GM19372 (cell line): ENCODE results near the gene SLK.

ENCODE experiments used
- ATAC-seq: cut with Tn5 transposase; IDR thresholded peaks from one replicate; pipeline ENCODE4 v1.9.1; 2021; ENCODE audit warnings: mild to moderate bottlenecking, low read depth, moderate library complexity; ENCODE audit not compliant: unreplicated experiment

The SLK gene

GRCh38 chr10:103966671-103967447 lies at the start of gene SLK:
Gene SLK (plus strand): TSS chr10:103967140. CDS start chr10:103967746, 606 bp downstream.
- peak; percentile 82 for ATAC-seq

- ATAC-seq: peak; percentile 4
Observed at GRCh38 chr10:103917302-103918052, 49.5 kb upstream of the SLK start.

GRCh38 chr10:103918053-103918846 lies 48.7 kb upstream of the SLK start, which contains the start of gene STN1:
Gene STN1 (minus strand): TSS chr10:103918184. CDS start chr10:103917594, 590 bp downstream.
- ATAC-seq: peak; percentile 94

GRCh38 chr10:103919648-103920025 lies 47.3 kb upstream of the SLK start:
- ATAC-seq: no peak

- no peak for ATAC-seq
Observed at GRCh38 chr10:103921248-103921647, 45.7 kb upstream of the SLK start.

- ATAC-seq: no peak
Observed at GRCh38 chr10:103921750-103922195, 45.2 kb upstream of the SLK start.

- no peak for ATAC-seq
Observed at GRCh38 chr10:103922659-103923058, 44.3 kb upstream of the SLK start.

GRCh38 chr10:103923502-103923901 lies 43.4 kb upstream of the SLK start:
- ATAC-seq: no peak

- ATAC-seq: no peak
Observed at GRCh38 chr10:103925591-103925990, 41.3 kb upstream of the SLK start.

GRCh38 chr10:103926722-103927319 lies 40.1 kb upstream of the SLK start:
- ATAC-seq: no peak

GRCh38 chr10:103928784-103929183 lies 38.2 kb upstream of the SLK start:
- ATAC-seq: no peak

GRCh38 chr10:103929381-103929921 lies 37.5 kb upstream of the SLK start:
- no peak for ATAC-seq

- ATAC-seq: no peak
Observed at GRCh38 chr10:103930449-103930848, 36.5 kb upstream of the SLK start.

GRCh38 chr10:103930881-103931280 lies 36.1 kb upstream of the SLK start:
- ATAC-seq: no peak

GRCh38 chr10:103931603-103932002 lies 35.3 kb upstream of the SLK start:
- no peak for ATAC-seq

- ATAC-seq: no peak
Observed at GRCh38 chr10:103932271-103932670, 34.7 kb upstream of the SLK start.

- ATAC-seq: no peak
Observed at GRCh38 chr10:103932971-103933370, 34.0 kb upstream of the SLK start.

- no peak for ATAC-seq
Observed at GRCh38 chr10:103933557-103934121, 33.3 kb upstream of the SLK start.

- no peak for ATAC-seq
Observed at GRCh38 chr10:103934308-103934707, 32.6 kb upstream of the SLK start.

- ATAC-seq: no peak
Observed at GRCh38 chr10:103936022-103936421, 30.9 kb upstream of the SLK start.
